Lower leg skin (tissue), 3 donors: ENCODE measurements around the gene SASH3.

Source experiments
- CTCF ChIP-seq, 3 donors: fragments of 450-650 bp; IDR thresholded peaks; one replicate each; pipeline ENCODE4 v1.5.1; 2016; ENCODE audit warnings: antibody characterized with exemption in 3 of 3, mild to moderate bottlenecking in 3 of 3, moderate library complexity in 2 of 3
- POLR2A ChIP-seq, 2 donors: fragments of 450-650 bp; IDR thresholded peaks; one replicate each; pipeline ENCODE4 v1.6.1; 2016 to 2017; ENCODE audit warnings: antibody characterized with exemption in 2 of 2, mild to moderate bottlenecking in 1 of 2, moderate library complexity in 1 of 2

GRCh38 chrX:129768586-129769466 lies 10.9 kb upstream of the SASH3 start:
- TF ChIP-seq POLR2A (IDR thresholded peaks at IDR 0.05), result no peak
- no peak for TF ChIP-seq CTCF (IDR thresholded peaks at IDR 0.05)
